GM12801 (cell line): Measurements from ENCODE around the gene OXNAD1.

Experiments
- TF ChIP-seq, protein P1 (sequence below): IDR thresholded peaks from one replicate; pipeline ENCODE4 v1.5.1; 2011; ENCODE audit warnings: control low read depth; ENCODE audit not compliant: insufficient read length; ENCODE audit errors: extremely low read depth

OXNAD1 gene

DNA sequence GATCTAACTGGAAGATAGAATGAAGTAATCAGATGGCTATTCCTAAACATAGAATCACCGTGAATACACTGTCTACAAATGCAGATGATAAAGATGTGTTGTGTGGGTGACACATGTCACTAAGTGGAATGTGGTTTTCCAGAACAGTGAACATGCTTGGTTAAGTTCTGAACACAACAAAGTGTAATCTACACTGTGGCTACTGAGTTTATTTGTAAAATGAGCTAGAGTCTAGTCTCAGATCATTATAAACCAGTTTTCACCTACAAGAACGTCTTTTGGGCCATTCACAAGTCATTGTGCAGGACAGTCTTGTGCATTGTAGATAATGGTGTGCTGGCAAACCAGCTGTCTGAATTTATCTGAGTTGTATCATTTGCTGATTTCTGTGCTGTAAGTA, 35.3 kb downstream of the OXNAD1 start:
- TF ChIP-seq, protein P1, sequence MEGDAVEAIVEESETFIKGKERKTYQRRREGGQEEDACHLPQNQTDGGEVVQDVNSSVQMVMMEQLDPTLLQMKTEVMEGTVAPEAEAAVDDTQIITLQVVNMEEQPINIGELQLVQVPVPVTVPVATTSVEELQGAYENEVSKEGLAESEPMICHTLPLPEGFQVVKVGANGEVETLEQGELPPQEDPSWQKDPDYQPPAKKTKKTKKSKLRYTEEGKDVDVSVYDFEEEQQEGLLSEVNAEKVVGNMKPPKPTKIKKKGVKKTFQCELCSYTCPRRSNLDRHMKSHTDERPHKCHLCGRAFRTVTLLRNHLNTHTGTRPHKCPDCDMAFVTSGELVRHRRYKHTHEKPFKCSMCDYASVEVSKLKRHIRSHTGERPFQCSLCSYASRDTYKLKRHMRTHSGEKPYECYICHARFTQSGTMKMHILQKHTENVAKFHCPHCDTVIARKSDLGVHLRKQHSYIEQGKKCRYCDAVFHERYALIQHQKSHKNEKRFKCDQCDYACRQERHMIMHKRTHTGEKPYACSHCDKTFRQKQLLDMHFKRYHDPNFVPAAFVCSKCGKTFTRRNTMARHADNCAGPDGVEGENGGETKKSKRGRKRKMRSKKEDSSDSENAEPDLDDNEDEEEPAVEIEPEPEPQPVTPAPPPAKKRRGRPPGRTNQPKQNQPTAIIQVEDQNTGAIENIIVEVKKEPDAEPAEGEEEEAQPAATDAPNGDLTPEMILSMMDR = no peak

DNA sequence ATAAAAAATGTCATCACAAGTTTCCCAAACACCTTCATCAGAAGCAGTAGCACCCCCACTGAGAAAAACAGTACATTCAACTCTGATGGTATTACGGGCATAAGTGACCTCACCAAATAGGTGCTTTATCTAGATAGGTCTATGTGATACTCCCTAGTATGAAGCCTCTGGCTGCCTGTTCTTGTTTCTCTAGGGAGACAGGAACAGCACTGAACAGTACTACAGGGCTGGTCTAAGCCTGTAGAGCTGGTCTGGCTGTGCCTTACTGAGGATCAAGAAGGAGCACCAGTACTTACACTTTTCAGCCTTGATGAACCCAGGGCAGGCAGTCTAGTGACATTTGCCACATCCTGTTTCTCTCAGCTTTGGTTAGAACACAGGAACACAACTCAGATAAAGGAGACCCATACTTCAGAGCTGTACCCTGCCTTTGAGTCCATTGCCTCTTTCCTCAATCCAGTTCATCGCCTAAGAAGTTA, 35.9 kb downstream of the OXNAD1 start:
- TF ChIP-seq, protein P1 = no peak

DNA sequence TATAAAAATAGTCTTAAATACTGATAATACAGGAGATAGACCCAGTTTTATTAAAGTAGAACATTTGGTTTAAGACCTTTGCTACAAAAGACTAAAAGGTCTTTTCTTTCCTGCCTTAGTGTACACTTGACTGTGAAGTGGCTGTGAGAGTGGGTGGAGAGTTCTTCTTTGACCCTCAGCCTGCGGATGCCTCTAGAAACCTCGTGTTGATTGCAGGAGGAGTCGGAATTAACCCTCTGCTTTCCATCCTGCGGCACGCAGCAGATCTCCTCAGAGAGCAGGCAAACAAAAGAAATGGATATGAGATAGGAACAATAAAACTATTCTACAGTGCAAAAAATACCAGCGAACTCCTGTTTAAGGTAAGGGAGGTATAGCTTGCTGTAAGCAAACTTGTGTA, 36.5 kb downstream of the OXNAD1 start:
- TF ChIP-seq, protein P1 = no peak

DNA sequence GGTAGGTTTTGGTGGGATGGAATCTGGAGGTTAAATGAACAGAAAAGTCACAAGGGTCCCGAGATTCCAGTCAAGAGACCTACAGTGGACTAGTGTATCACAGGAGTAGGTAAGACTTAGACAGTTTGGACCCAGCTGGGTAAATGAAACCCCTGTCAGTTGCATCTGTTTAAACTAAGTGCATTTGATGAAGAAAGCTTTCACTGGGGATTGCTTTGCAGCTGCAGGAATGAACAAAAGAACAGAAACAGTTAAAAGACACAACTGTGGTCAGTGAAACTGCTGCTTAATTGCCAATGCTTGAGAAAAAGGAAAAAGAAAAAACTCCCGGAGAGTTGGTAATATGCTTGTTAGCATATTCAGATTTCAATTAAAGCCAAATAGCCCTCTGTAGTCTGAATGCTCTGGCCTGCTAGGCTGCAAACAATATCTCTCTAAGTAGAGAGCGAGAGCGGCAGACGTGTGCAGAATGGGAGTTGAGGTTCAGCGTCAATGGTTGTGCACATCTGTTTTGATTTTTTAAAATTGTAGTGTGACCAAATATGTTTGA, 37.1 kb downstream of the OXNAD1 start:
- TF ChIP-seq, protein P1 = no peak

DNA sequence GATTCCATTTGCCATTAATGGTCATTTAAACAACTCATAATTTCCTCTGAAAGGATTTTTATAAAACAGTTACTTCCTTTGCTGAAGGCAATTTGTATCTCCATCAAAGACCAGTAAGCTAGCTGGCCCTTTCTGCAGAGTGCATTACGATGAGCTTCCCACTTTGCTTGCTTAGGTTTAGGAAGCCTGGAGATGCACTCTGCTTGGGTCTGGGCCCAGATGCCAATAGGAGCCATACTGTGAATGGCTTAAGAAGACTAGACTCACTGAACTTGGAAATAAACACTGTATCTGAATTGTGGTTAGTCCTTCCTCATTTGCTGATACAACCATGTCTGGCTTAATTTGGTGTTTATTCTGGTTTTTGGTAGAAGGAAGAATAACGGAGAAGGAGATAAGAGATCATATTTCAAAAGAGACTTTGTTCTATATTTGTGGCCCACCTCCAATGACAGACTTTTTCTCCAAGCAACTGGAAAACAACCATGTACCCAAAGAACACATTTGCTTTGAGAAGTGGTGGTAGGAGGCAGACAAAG, 38.1 kb downstream of the OXNAD1 start:
- TF ChIP-seq, protein P1 = no peak

DNA sequence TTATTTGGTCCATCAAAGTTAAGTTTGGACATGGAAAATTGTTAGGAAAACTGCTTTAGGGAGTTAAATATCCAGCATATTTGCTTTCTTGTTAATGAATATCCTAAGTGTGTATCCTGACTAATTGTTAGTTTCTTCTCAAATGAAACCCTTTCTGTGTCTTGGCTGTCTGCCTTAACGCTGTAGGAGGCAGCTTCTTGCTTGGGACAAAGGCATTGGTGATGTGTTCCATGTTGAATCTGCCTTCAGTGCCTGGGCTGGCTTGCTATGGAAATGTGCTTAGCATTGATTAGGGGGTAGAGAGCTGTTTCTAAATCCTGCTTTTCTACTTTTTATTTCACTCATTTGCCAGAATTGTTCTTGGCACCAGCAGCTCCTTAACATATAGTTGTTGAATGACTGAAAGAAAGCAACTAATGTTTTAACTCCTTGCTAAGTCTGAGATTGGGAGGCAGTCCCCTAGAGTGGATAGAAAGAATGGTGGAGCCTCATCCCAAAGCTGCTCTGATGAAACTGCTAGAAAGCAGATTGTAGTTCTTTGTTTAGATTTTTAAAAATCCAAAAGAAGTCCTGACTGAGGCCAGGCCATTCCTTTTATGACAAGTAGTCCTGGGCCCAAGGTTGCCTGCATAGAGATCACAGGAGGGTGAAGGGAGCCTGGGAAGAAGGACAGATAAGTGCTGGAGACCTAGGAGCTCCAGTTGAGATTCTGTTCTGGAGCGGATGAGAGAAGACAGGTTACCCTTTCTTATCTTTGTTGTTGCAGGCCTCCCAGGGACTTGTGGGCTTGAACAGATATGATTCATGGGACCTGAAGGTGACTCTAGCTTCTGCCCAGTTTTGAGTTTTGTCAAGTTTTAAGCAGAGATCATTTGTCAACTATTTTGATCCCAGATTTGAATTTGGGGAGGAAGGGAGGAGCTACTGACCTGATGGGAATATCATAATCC, 39.3 kb downstream of the OXNAD1 start:
- TF ChIP-seq, protein P1 = no peak

DNA sequence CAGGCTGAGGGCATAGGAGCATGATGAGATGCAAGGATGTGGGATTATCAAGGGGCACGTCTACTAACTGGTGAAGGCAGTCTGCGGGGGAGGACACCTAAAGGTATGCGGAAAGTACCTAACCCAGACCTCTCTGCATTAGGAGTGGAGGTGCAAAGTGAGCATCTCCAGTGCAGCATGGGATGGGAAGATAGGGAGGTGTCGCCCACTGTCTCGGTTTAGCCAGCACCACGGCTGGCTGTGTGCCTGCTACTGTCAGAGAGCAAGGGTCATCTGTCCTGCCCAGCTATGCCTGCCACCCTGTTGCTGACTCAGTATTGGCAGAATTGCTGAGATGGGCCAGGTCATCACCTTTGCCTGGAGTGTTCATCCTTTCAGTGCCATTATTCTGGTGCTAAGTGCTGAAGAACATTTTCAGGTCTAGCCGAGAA, 40.1 kb downstream of the OXNAD1 start:
- TF ChIP-seq, protein P1 = no peak
